Stimulated activated CD8-positive, alpha-beta memory T cell treated with anti-CD3 and anti-CD28 coated beads, Interleukin-12 subunit alpha, Interleukin-12 subunit beta, amount 100 ng/mL, for 4 hours (primary cell): Measurements from ENCODE around the gene PPCDC.

Experiments
- DNase-seq: peaks from one replicate; pipeline ENCODE4 v3.0.0-alpha.2; 2020; ENCODE audit warnings: low read depth

Gene PPCDC

GRCh38 chr15:75016431-75016830 is 7.0 kb upstream of the PPCDC start:
- DNase-seq: no peak

GRCh38 chr15:75019916-75020315 is 3.5 kb upstream of the PPCDC start:
- DNase-seq: no peak

GRCh38 chr15:75021341-75021740 is 2.0 kb upstream of the PPCDC start:
- no peak for DNase-seq

- no peak for DNase-seq
Measured at GRCh38 chr15:75022783-75023180, 608 bp upstream of the PPCDC start.

GRCh38 chr15:75023872-75024636 is 664 bp downstream of the PPCDC start:
- no peak for DNase-seq

GRCh38 chr15:75025107-75025506 is 1.7 kb downstream of the PPCDC start:
- no peak for DNase-seq

GRCh38 chr15:75025548-75026260 is 2.3 kb downstream of the PPCDC start:
- DNase-seq: no peak

- no peak for DNase-seq
Measured at GRCh38 chr15:75027551-75027950, 4.2 kb downstream of the PPCDC start.

GRCh38 chr15:75028991-75029377 is 5.6 kb downstream of the PPCDC start:
- DNase-seq: no peak

- DNase-seq: peak; percentile 66
Measured at GRCh38 chr15:75029378-75030022, 6.1 kb downstream of the PPCDC start.

GRCh38 chr15:75030023-75030413 is 6.6 kb downstream of the PPCDC start:
- DNase-seq: no peak

GRCh38 chr15:75030424-75030823 is 7.0 kb downstream of the PPCDC start:
- DNase-seq: no peak

- DNase-seq: no peak
Measured at GRCh38 chr15:75031848-75032247, 8.5 kb downstream of the PPCDC start.

- DNase-seq: no peak
Measured at GRCh38 chr15:75032395-75032794, 9.0 kb downstream of the PPCDC start.

GRCh38 chr15:75033809-75034208 is 10.4 kb downstream of the PPCDC start:
- no peak for DNase-seq

- no peak for DNase-seq
Measured at GRCh38 chr15:75034615-75035014, 11.2 kb downstream of the PPCDC start.

- DNase-seq: no peak
Measured at GRCh38 chr15:75036212-75036616, 12.8 kb downstream of the PPCDC start.

GRCh38 chr15:75037685-75038084 is 14.3 kb downstream of the PPCDC start:
- no peak for DNase-seq

GRCh38 chr15:75038231-75038630 is 14.8 kb downstream of the PPCDC start:
- DNase-seq: no peak

GRCh38 chr15:75042730-75043508 is 19.5 kb downstream of the PPCDC start:
- DNase-seq: peak; percentile 52

- peak; percentile 28 for DNase-seq
Measured at GRCh38 chr15:75043509-75044257, 20.3 kb downstream of the PPCDC start.
